ENCODE results near the gene BLOC1S3.

Gene BLOC1S3

GRCh38 chr19:45178262-45179071 is at the start of gene BLOC1S3:
Gene BLOC1S3, plus strand, starts transcription at chr19:45178784. Its CDS starts 513 bp downstream, at chr19:45179297.
- DNase-seq (ENCODE audit: low read depth, low spot score), result peak; percentile 99
- Histone ChIP-seq H3K36me3 (ENCODE audit: control insufficient read depth, insufficient read depth, low read length) (no peaks in the 10 kb centered on the region), H3K27ac (ENCODE audit: low read length) (no peak within 1 kb of the TSS), H3K27me3 (ENCODE audit: control insufficient read depth, insufficient read depth, low read length) (no peaks in the 10 kb centered on the region), H3K4me3 (ENCODE audit: low read length) (peak within 1 kb of the TSS; percentile 93), H3K9me3 (ENCODE audit: control insufficient read depth, insufficient read depth, low read length) (no peaks in the 10 kb centered on the region), H3K4me1 (ENCODE audit: control insufficient read depth, insufficient read depth, low read length) (no peaks in the 10 kb centered on the region)
- no CpG with 5 or more reads among the region's 51 CpGs for WGBS (ENCODE audit: insufficient coverage, insufficient read length)

- Histone ChIP-seq H3K4me1 (ENCODE audit: control insufficient read depth, insufficient read depth, low read length) (peaks cover 6% of the 10 kb centered on the region), H3K9me3 (ENCODE audit: control insufficient read depth, insufficient read depth, low read length) (no peaks in the 10 kb centered on the region), H3K27me3 (ENCODE audit: control insufficient read depth, insufficient read depth, low read length) (no peaks in the 10 kb centered on the region), H3K27ac (ENCODE audit: low read length) (no peak overlapping the region), H3K4me3 (ENCODE audit: low read length) (no peak overlapping the region), H3K36me3 (ENCODE audit: control insufficient read depth, insufficient read depth, low read length) (no peaks in the 10 kb centered on the region)
- WGBS (ENCODE audit: insufficient coverage, insufficient read length), result no CpG with 5 or more reads among the region's 5 CpGs
- DNase-seq (ENCODE audit: low read depth, low spot score), result no peak
Observed at GRCh38 chr19:45128806-45129205, 49.8 kb upstream of the BLOC1S3 start.

- no CpG with 5 or more reads among the region's 13 CpGs for WGBS (ENCODE audit: insufficient coverage, insufficient read length)
- H3K27ac ChIP-seq (ENCODE audit: low read length), result no peak overlapping the region
- DNase-seq (ENCODE audit: low read depth, low spot score), result no peak
Observed at GRCh38 chr19:45130236-45130635, 48.3 kb upstream of the BLOC1S3 start.

GRCh38 chr19:45130888-45131615 is 47.5 kb upstream of the BLOC1S3 start:
- H3K27ac ChIP-seq (ENCODE audit: low read length), result no peak overlapping the region
- no peak for DNase-seq (ENCODE audit: low read depth, low spot score)
- H3K36me3 ChIP-seq (ENCODE audit: control insufficient read depth, insufficient read depth, low read length), result no peaks in the 10 kb centered on the region
- WGBS (ENCODE audit: insufficient coverage, insufficient read length), result no CpG with 5 or more reads among the region's 13 CpGs
- H3K4me1 ChIP-seq (ENCODE audit: control insufficient read depth, insufficient read depth, low read length), result peaks cover 6% of the 10 kb centered on the region
- no peaks in the 10 kb centered on the region for H3K27me3 ChIP-seq (ENCODE audit: control insufficient read depth, insufficient read depth, low read length)
- H3K4me3 ChIP-seq (ENCODE audit: low read length), result no peak overlapping the region
- no peaks in the 10 kb centered on the region for H3K9me3 ChIP-seq (ENCODE audit: control insufficient read depth, insufficient read depth, low read length)

More at GRCh38 chr19:45130236-45130635, 48.3 kb upstream of the BLOC1S3 start:
- Histone ChIP-seq H3K9me3 (ENCODE audit: control insufficient read depth, insufficient read depth, low read length) (no peaks in the 10 kb centered on the region), H3K36me3 (ENCODE audit: control insufficient read depth, insufficient read depth, low read length) (no peaks in the 10 kb centered on the region), H3K27me3 (ENCODE audit: control insufficient read depth, insufficient read depth, low read length) (no peaks in the 10 kb centered on the region), H3K4me3 (ENCODE audit: low read length) (no peak overlapping the region), H3K4me1 (ENCODE audit: control insufficient read depth, insufficient read depth, low read length) (peaks cover 6% of the 10 kb centered on the region)

GRCh38 chr19:45133661-45134060 is 44.9 kb upstream of the BLOC1S3 start:
- no peak for DNase-seq (ENCODE audit: low read depth, low spot score)
- Histone ChIP-seq H3K27me3 (ENCODE audit: control insufficient read depth, insufficient read depth, low read length) (no peaks in the 10 kb centered on the region), H3K9me3 (ENCODE audit: control insufficient read depth, insufficient read depth, low read length) (no peaks in the 10 kb centered on the region), H3K4me3 (ENCODE audit: low read length) (no peak overlapping the region), H3K27ac (ENCODE audit: low read length) (no peak overlapping the region), H3K4me1 (ENCODE audit: control insufficient read depth, insufficient read depth, low read length) (peaks cover 6% of the 10 kb centered on the region), H3K36me3 (ENCODE audit: control insufficient read depth, insufficient read depth, low read length) (no peaks in the 10 kb centered on the region; the same call in 1 of the 2 replicates)
- WGBS (ENCODE audit: insufficient coverage, insufficient read length), result no CpG with 5 or more reads among the region's 8 CpGs

GRCh38 chr19:45135176-45135885 is 43.3 kb upstream of the BLOC1S3 start:
- no peaks in the 10 kb centered on the region for H3K27me3 ChIP-seq (ENCODE audit: control insufficient read depth, insufficient read depth, low read length)
- DNase-seq (ENCODE audit: low read depth, low spot score), result no peak
- H3K36me3 ChIP-seq (ENCODE audit: control insufficient read depth, insufficient read depth, low read length), result no peaks in the 10 kb centered on the region; the same call in 1 of the 2 replicates
- no peaks in the 10 kb centered on the region for H3K9me3 ChIP-seq (ENCODE audit: control insufficient read depth, insufficient read depth, low read length)
- H3K4me3 ChIP-seq (ENCODE audit: low read length), result no peak overlapping the region
- H3K27ac ChIP-seq (ENCODE audit: low read length), result no peak overlapping the region
- H3K4me1 ChIP-seq (ENCODE audit: control insufficient read depth, insufficient read depth, low read length), result peaks cover 5% of the 10 kb centered on the region
- no CpG with 5 or more reads among the region's 21 CpGs for WGBS (ENCODE audit: insufficient coverage, insufficient read length)

GRCh38 chr19:45136507-45137178 is 41.9 kb upstream of the BLOC1S3 start:
- DNase-seq (ENCODE audit: low read depth, low spot score), result no peak
- WGBS (ENCODE audit: insufficient coverage, insufficient read length), result no CpG with 5 or more reads among the region's 12 CpGs
- H3K4me1 ChIP-seq (ENCODE audit: control insufficient read depth, insufficient read depth, low read length), result peaks cover 1% of the 10 kb centered on the region
- no peak overlapping the region for H3K27ac ChIP-seq (ENCODE audit: low read length)
- peaks cover 1% of the 10 kb centered on the region; the same call in 1 of the 2 replicates for H3K36me3 ChIP-seq (ENCODE audit: control insufficient read depth, insufficient read depth, low read length)
- no peaks in the 10 kb centered on the region for H3K9me3 ChIP-seq (ENCODE audit: control insufficient read depth, insufficient read depth, low read length)
- no peak overlapping the region for H3K4me3 ChIP-seq (ENCODE audit: low read length)
- H3K27me3 ChIP-seq (ENCODE audit: control insufficient read depth, insufficient read depth, low read length), result no peaks in the 10 kb centered on the region

- no peaks in the 10 kb centered on the region for H3K27me3 ChIP-seq (ENCODE audit: control insufficient read depth, insufficient read depth, low read length)
- DNase-seq (ENCODE audit: low read depth, low spot score), result no peak
- no peak overlapping the region for H3K27ac ChIP-seq (ENCODE audit: low read length)
- H3K9me3 ChIP-seq (ENCODE audit: control insufficient read depth, insufficient read depth, low read length), result no peaks in the 10 kb centered on the region
- H3K4me3 ChIP-seq (ENCODE audit: low read length), result no peak overlapping the region
- peaks cover 1% of the 10 kb centered on the region for H3K4me1 ChIP-seq (ENCODE audit: control insufficient read depth, insufficient read depth, low read length)
- peaks cover 7% of the 10 kb centered on the region; the same call in 1 of the 2 replicates for H3K36me3 ChIP-seq (ENCODE audit: control insufficient read depth, insufficient read depth, low read length)
- no CpG with 5 or more reads among the region's 17 CpGs for WGBS (ENCODE audit: insufficient coverage, insufficient read length)
Observed at GRCh38 chr19:45137179-45137761, 41.3 kb upstream of the BLOC1S3 start.

GRCh38 chr19:45138303-45138751 is 40.3 kb upstream of the BLOC1S3 start:
- WGBS (ENCODE audit: insufficient coverage, insufficient read length), result no CpG with 5 or more reads among the region's 11 CpGs
- Histone ChIP-seq H3K4me1 (ENCODE audit: control insufficient read depth, insufficient read depth, low read length) (peaks cover 1% of the 10 kb centered on the region), H3K9me3 (ENCODE audit: control insufficient read depth, insufficient read depth, low read length) (no peaks in the 10 kb centered on the region), H3K36me3 (ENCODE audit: control insufficient read depth, insufficient read depth, low read length) (peaks cover 10% of the 10 kb centered on the region; the same call in 1 of the 2 replicates), H3K27me3 (ENCODE audit: control insufficient read depth, insufficient read depth, low read length) (no peaks in the 10 kb centered on the region), H3K27ac (ENCODE audit: low read length) (no peak overlapping the region), H3K4me3 (ENCODE audit: low read length) (no peak overlapping the region)
- DNase-seq (ENCODE audit: low read depth, low spot score), result no peak

All from iPS DF 6.9 (cell line).